Pericardium fibroblast (primary cell): ENCODE measurements around the gene CHSY3. TPM values are rescaled to one million over a fixed set of nuclear protein-coding genes. Genes with fewer than 3 reads are reported as not detected.

Source experiments
- total RNA-seq: library from RNA; depleted of rRNA; stranded (reverse); fragments of >200 nt; gene quantifications from 2 replicates; pipeline ENCODE4 v1.2.3, GENCODE V29; 2015

CHSY3 gene
- 6.0 and 12.7 TPM in 2 replicates for total RNA-seq

GRCh38 chr5:129904102-129904666 is at the start of gene CHSY3:
Gene CHSY3 (plus strand): TSS chr5:129904465.

Other genes starting within 250 kb of the CHSY3 start
- not detected in 2 replicates for gene MINAR2, start 156.4 kb upstream of the CHSY3 start, total RNA-seq